T-helper 2 cell treated with Interferon-gamma antibody and Interleukin-4, amounts not matched to agents 100 ng/mL and 5 ng/mL, for 36 hours (primary cell): Measurements from ENCODE around the gene CLDN2. TPM values are rescaled to one million over a fixed set of nuclear protein-coding genes. Genes with fewer than 3 reads are reported as not detected.

Experiments
- intact Hi-C: fragments of 100-400 bp; cut with micrococcal nuclease; formaldehyde crosslinking; loops from one replicate; pipeline ENCODE4 v1.15.1; 2023
- total RNA-seq: library from RNA; stranded (reverse); gene quantifications from 2 replicates; pipeline ENCODE4 v1.2.3, GENCODE V29; 2022

CLDN2 gene
- total RNA-seq, result not detected in 2 replicates

GRCh38 chrX:106919932-106920452 lies at the start of gene CLDN2:
CLDN2 (plus strand) TSS chrX:106920402; CDS start chrX:106928229, 7,827 bp downstream.
- intact Hi-C loops, result no loop called here

- intact Hi-C loops, result loop anchor here (10.0 kb wide), 1 partner anchor 388 kb away; no protein-coding TSS in a partner anchor
These were observed 47.4 kb upstream of the CLDN2 start for GRCh38 chrX:106872796-106873195.

- intact Hi-C loops, result loop anchor here (10.0 kb wide), 1 partner anchor 389 kb away; no protein-coding TSS in a partner anchor
These were observed 46.1 kb upstream of the CLDN2 start for GRCh38 chrX:106874075-106874474.

- intact Hi-C loops, result loop anchor here (10.0 kb wide), 1 partner anchor 390 kb away; no protein-coding TSS in a partner anchor
These were observed 45.1 kb upstream of the CLDN2 start for GRCh38 chrX:106875151-106875550.

GRCh38 chrX:106889468-106889867 lies 30.7 kb upstream of the CLDN2 start:
- intact Hi-C loops, result no loop called here

- intact Hi-C loops, result loop anchor here (10.0 kb wide), 2 partner anchors 53 to 553 kb away; partner anchors contain the start of gene FRMPD3
These were observed 28.3 kb upstream of the CLDN2 start for GRCh38 chrX:106891762-106892460.

- intact Hi-C loops, result loop anchor here (1.0 to 10.0 kb wide), 4 partner anchors 50 to 1000 kb away; partner anchors contain the start of genes FRMPD3 and NCBP2L
These were observed 25.8 kb upstream of the CLDN2 start for GRCh38 chrX:106894392-106894909.

GRCh38 chrX:106894978-106895452 lies 25.2 kb upstream of the CLDN2 start:
- intact Hi-C loops, result loop anchor here (1.0 to 10.0 kb wide), 4 partner anchors 50 to 999 kb away; partner anchors contain the start of genes FRMPD3 and NCBP2L

- intact Hi-C loops, result loop anchor here (10.0 kb wide), 2 partner anchors 48 to 548 kb away; partner anchors contain the start of gene FRMPD3
These were observed 22.9 kb upstream of the CLDN2 start for GRCh38 chrX:106897259-106897658.

- intact Hi-C loops, result loop anchor here (10.0 kb wide), 2 partner anchors 46 to 546 kb away; partner anchors contain the start of gene FRMPD3
These were observed 21.7 kb upstream of the CLDN2 start for GRCh38 chrX:106898462-106898861.

GRCh38 chrX:106899276-106899675 lies 20.9 kb upstream of the CLDN2 start:
- intact Hi-C loops, result loop anchor here (10.0 kb wide), 2 partner anchors 46 to 546 kb away; partner anchors contain the start of gene FRMPD3

GRCh38 chrX:106899841-106900240 lies 20.4 kb upstream of the CLDN2 start:
- intact Hi-C loops, result loop anchor here (10.0 kb wide), 2 partner anchors 45 to 545 kb away; partner anchors contain the start of gene FRMPD3

GRCh38 chrX:106901341-106901740 lies 18.9 kb upstream of the CLDN2 start:
- intact Hi-C loops, result no loop called here

- intact Hi-C loops, result no loop called here
These were observed 18.4 kb upstream of the CLDN2 start for GRCh38 chrX:106901781-106902219.

GRCh38 chrX:106902684-106903083 lies 17.5 kb upstream of the CLDN2 start:
- intact Hi-C loops, result no loop called here

- intact Hi-C loops, result no loop called here
These were observed 16.8 kb upstream of the CLDN2 start, which contains the start of gene RIPPLY1 for GRCh38 chrX:106903291-106903824. RIPPLY1 (minus strand) TSS chrX:106903341; CDS start chrX:106903287, 54 bp downstream.

GRCh38 chrX:106903856-106904528 lies 16.2 kb upstream of the CLDN2 start:
- intact Hi-C loops, result no loop called here

- intact Hi-C loops, result no loop called here
These were observed 15.0 kb upstream of the CLDN2 start for GRCh38 chrX:106905064-106905708.

- intact Hi-C loops, result no loop called here
These were observed 13.8 kb upstream of the CLDN2 start for GRCh38 chrX:106906361-106906760.

- intact Hi-C loops, result no loop called here
These were observed 7.3 kb upstream of the CLDN2 start for GRCh38 chrX:106912864-106913263.
